GM23338 (cell line): ENCODE measurements around the gene URAD. TPM values are rescaled to one million over a fixed set of nuclear protein-coding genes. Genes with fewer than 3 reads are reported as not detected.

Experiments
- ATAC-seq: fragments of 200-7000 bp; cut with Tn5 transposase; 3 replicates; pipeline ENCODE4 v1.9.1; 2020
- DNase-seq: peaks from one replicate; pipeline ENCODE4 v3.0.0-alpha.2; 2015; ENCODE audit warnings: low spot score
- H2AFZ ChIP-seq: fragments of 200-600 bp; sonication (generic); 2 replicates; pipeline ENCODE4 v1.8.0; 2016; ENCODE audit warnings: antibody characterized with exemption, mild to moderate bottlenecking, moderate library complexity
- H3F3A ChIP-seq: fragments of 200-600 bp; sonication (generic); replicated peaks from 2 replicates; pipeline ENCODE4 v1.8.0; 2017; ENCODE audit warnings: antibody characterized with exemption, mixed run types, low read depth
- H3K27ac ChIP-seq: fragments of 200-600 bp; sonication (generic); 2 replicates; pipeline ENCODE4 v1.6.1; 2016; ENCODE audit warnings: low read depth
- H3K27me3 ChIP-seq: fragments of 200-600 bp; sonication (generic); 2 replicates; pipeline ENCODE4 v1.8.0; 2016; ENCODE audit warnings: mild to moderate bottlenecking, mixed run types, moderate library complexity; ENCODE audit not compliant: insufficient read depth
- H3K36me3 ChIP-seq: fragments of 200-600 bp; sonication (generic); 2 replicates; pipeline ENCODE4 v1.8.0; 2016; ENCODE audit warnings: mild to moderate bottlenecking; ENCODE audit not compliant: insufficient read depth
- H3K4me1 ChIP-seq: fragments of 200-600 bp; sonication (generic); 2 replicates; pipeline ENCODE4 v1.8.0; 2016; ENCODE audit warnings: mild to moderate bottlenecking, moderate library complexity; ENCODE audit not compliant: insufficient read depth
- H3K4me2 ChIP-seq: fragments of 200-600 bp; sonication (generic); 2 replicates; pipeline ENCODE4 v1.7.1; 2017; ENCODE audit warnings: mixed run types
- H3K4me3 ChIP-seq: fragments of 200-600 bp; sonication (generic); 2 replicates; pipeline ENCODE4 v1.6.1; 2016; ENCODE audit warnings: mixed run types
- H3K79me2 ChIP-seq: fragments of 200-600 bp; sonication (generic); replicated peaks from 2 replicates; pipeline ENCODE4 v1.8.0; 2017; ENCODE audit warnings: mild to moderate bottlenecking; ENCODE audit not compliant: insufficient read depth
- H3K9me2 ChIP-seq: fragments of 200-600 bp; sonication (generic); 2 replicates; pipeline ENCODE4 v1.8.0; 2017; ENCODE audit not compliant: insufficient read depth
- H4K20me1 ChIP-seq: fragments of 200-600 bp; sonication (generic); replicated peaks from 2 replicates; pipeline ENCODE4 v1.8.0; 2017; ENCODE audit warnings: mild to moderate bottlenecking; ENCODE audit not compliant: insufficient read depth
- H3K27ac Mint-ChIP-seq: 2 replicates; pipeline ENCODE4 v1.8.0; 2020; ENCODE audit warnings: inconsistent platforms, mild to moderate bottlenecking, moderate library complexity, mixed read lengths
- H3K27me3 Mint-ChIP-seq: 3 replicates; pipeline ENCODE4 v1.8.0; 2022; ENCODE audit warnings: low read depth, mild to moderate bottlenecking, moderate library complexity, mixed read lengths, inconsistent platforms; ENCODE audit not compliant: insufficient read depth, poor library complexity
- H3K36me3 Mint-ChIP-seq: 3 replicates; pipeline ENCODE4 v1.8.0; 2021; ENCODE audit warnings: low read depth, mild to moderate bottlenecking, inconsistent platforms, moderate library complexity, mixed read lengths
- H3K4me1 Mint-ChIP-seq: 3 replicates; pipeline ENCODE4 v1.8.0; 2020; ENCODE audit warnings: mild to moderate bottlenecking, inconsistent platforms, mixed read lengths
- H3K4me3 Mint-ChIP-seq: 3 replicates; pipeline ENCODE4 v1.8.0; 2021; ENCODE audit warnings: moderate library complexity, mild to moderate bottlenecking, inconsistent platforms, mixed read lengths
- H3K9me3 Mint-ChIP-seq: 3 replicates; pipeline ENCODE4 v1.8.0; 2020; ENCODE audit warnings: moderate library complexity, mild to moderate bottlenecking, inconsistent platforms, mixed read lengths
- EZH2phosphoT487 ChIP-seq: fragments of 200-600 bp; sonication (generic); IDR thresholded peaks from one replicate; pipeline ENCODE4 v1.8.1; 2018; ENCODE audit warnings: antibody characterized with exemption; ENCODE audit not compliant: unreplicated experiment
- JUNB ChIP-seq: IDR thresholded peaks from one replicate; pipeline ENCODE4 v1.6.1; 2016; ENCODE audit warnings: antibody characterized with exemption; ENCODE audit not compliant: unreplicated experiment
- POLR2AphosphoS5 ChIP-seq: IDR thresholded peaks from 2 replicates; pipeline ENCODE4 v1.6.1; 2016; ENCODE audit warnings: antibody characterized with exemption, low read depth
- STAT1 ChIP-seq: IDR thresholded peaks from one replicate; pipeline ENCODE4 v1.6.1; 2016; ENCODE audit warnings: antibody characterized with exemption; ENCODE audit not compliant: unreplicated experiment
- ZNF114 ChIP-seq: fragments of 250-450 bp; sonication (Bioruptor Pico); IDR thresholded peaks from 2 replicates; pipeline ENCODE4 v1.5.0; 2020; ENCODE audit warnings: mild to moderate bottlenecking, moderate library complexity
- polyA plus RNA-seq: library from polyadenylated mRNA; unstranded; fragments of >200 nt; fragmentation: Nextera tagmentation; extraction: Ambion mirVana; gene quantifications from 2 replicates; pipeline ENCODE4 v1.2.1, GENCODE V29; 2016
- total RNA-seq: library from RNA; depleted of rRNA; stranded (reverse); fragments of >200 nt; shearing (Covaris generic); gene quantifications from 2 replicates; pipeline ENCODE4 v1.2.3, GENCODE V29; 2014
- TF ChIP-seq, protein P1 (sequence below): IDR thresholded peaks from one replicate; pipeline ENCODE4 v1.6.1; 2018; ENCODE audit warnings: antibody characterized with exemption; ENCODE audit not compliant: unreplicated experiment
- TF ChIP-seq, protein P2 (sequence below), 2 experiments: fragments of 200-600 bp in 1 of 2; sonication (generic) in 1 of 2; conservative IDR thresholded peaks; 2 replicates each; pipeline versions ENCODE4 v1.5.1 to v1.6.1; 2016 to 2017; ENCODE audit warnings: antibody characterized with exemption in 2 of 2, low read depth in 2 of 2, mild to moderate bottlenecking in 2 of 2, moderate library complexity in 1 of 2

The URAD gene
- total and polyA plus RNA-seq, 2 experiments from 2014 or later = not detected

DNA sequence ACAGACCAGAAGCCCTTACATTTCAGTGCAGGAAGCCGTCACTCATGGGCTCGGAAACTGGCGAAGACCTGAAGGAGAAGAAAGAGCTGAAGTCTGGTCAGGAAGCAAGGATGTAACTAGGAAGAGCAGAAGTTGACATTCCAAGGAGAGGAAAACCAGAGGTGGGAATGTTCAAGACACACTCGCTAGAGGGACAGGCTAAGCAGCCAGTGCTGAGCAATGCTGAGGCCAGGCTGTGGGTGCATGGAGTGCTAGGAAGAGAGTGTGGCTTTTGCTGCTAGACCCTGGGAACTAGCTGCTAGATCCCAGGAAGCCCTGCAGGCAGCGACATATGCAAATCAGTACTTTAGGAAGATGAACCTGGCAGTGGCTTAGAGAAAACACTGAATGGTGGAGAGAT is 12.1 kb upstream of the URAD start (continued):
- TF ChIP-seq, protein P1, sequence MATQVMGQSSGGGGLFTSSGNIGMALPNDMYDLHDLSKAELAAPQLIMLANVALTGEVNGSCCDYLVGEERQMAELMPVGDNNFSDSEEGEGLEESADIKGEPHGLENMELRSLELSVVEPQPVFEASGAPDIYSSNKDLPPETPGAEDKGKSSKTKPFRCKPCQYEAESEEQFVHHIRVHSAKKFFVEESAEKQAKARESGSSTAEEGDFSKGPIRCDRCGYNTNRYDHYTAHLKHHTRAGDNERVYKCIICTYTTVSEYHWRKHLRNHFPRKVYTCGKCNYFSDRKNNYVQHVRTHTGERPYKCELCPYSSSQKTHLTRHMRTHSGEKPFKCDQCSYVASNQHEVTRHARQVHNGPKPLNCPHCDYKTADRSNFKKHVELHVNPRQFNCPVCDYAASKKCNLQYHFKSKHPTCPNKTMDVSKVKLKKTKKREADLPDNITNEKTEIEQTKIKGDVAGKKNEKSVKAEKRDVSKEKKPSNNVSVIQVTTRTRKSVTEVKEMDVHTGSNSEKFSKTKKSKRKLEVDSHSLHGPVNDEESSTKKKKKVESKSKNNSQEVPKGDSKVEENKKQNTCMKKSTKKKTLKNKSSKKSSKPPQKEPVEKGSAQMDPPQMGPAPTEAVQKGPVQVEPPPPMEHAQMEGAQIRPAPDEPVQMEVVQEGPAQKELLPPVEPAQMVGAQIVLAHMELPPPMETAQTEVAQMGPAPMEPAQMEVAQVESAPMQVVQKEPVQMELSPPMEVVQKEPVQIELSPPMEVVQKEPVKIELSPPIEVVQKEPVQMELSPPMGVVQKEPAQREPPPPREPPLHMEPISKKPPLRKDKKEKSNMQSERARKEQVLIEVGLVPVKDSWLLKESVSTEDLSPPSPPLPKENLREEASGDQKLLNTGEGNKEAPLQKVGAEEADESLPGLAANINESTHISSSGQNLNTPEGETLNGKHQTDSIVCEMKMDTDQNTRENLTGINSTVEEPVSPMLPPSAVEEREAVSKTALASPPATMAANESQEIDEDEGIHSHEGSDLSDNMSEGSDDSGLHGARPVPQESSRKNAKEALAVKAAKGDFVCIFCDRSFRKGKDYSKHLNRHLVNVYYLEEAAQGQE = no peak
- TF ChIP-seq JUNB (no peak), EZH2phosphoT487 (no peak), POLR2AphosphoS5 (no peak), STAT1 (no peak), ZNF114 (CRISPR knock-in tag) (no peak)
- TF ChIP-seq, protein P2, sequence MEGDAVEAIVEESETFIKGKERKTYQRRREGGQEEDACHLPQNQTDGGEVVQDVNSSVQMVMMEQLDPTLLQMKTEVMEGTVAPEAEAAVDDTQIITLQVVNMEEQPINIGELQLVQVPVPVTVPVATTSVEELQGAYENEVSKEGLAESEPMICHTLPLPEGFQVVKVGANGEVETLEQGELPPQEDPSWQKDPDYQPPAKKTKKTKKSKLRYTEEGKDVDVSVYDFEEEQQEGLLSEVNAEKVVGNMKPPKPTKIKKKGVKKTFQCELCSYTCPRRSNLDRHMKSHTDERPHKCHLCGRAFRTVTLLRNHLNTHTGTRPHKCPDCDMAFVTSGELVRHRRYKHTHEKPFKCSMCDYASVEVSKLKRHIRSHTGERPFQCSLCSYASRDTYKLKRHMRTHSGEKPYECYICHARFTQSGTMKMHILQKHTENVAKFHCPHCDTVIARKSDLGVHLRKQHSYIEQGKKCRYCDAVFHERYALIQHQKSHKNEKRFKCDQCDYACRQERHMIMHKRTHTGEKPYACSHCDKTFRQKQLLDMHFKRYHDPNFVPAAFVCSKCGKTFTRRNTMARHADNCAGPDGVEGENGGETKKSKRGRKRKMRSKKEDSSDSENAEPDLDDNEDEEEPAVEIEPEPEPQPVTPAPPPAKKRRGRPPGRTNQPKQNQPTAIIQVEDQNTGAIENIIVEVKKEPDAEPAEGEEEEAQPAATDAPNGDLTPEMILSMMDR (conservative IDR thresholded peaks at IDR 0.05; ENCODE audit: low read depth in 2 of 2) = no peak

DNA sequence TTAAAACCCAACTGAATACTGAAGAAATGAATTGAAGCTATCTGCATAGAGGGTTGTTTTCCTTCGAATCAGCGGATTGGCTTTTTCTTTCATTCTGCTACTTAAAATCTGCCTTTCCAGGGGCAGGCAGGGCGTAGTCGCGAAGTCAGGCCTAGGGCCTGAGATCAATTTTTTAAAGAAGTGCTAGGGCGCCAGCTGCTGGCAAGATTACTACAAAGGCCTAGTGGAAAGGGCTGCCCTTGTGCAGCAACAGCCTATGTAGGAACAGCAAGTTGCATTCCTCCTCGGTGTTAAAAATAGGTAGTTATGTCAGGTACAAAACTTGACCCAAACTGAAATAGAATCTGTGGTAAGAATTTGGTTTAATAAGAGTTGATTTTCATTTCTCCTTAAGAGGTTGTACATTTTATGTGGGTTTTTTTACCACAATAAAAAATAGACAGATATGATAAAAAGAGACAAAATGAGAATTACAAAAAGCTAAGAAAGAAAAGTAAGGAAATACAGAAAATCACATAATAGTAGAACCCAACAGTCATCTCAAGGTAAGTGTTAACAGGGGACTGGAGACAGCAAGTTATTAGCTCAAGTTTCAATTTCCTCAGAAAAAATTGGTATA is 9.5 kb upstream of the URAD start:
- H3K4me1 ChIP-seq = no peaks in the 10 kb centered on the region; the same call in 1 of the 2 replicates
- no peak for TF ChIP-seq POLR2AphosphoS5
- TF ChIP-seq, protein P2 (conservative IDR thresholded peaks at IDR 0.05; ENCODE audit: low read depth in 2 of 2) = peak; percentile 75 to 82
- no peaks in the 10 kb centered on the region for H4K20me1 ChIP-seq
- Mint-ChIP-seq H3K4me1 (peaks cover 9% of the 10 kb centered on the region), H3K36me3 (no peaks in the 10 kb centered on the region), H3K27me3 (peaks cover 3% of the 10 kb centered on the region), H3K27ac (no peak overlapping the region), H3K4me3 (no peak overlapping the region), H3K9me3 (no peaks in the 10 kb centered on the region)
- ATAC-seq (peak; percentile 90), DNase-seq (peak; percentile 87)
- no peaks in the 10 kb centered on the region for H3K36me3 ChIP-seq
- H3K4me3 ChIP-seq = no peak overlapping the region
- H3K79me2 ChIP-seq = no peaks in the 10 kb centered on the region
- H3K27ac ChIP-seq = 0 out of 2 replicates have a peak overlapping the region, but pooled peaks have one; percentile 7
- H2AFZ ChIP-seq = no peak overlapping the region
- no peak overlapping the region for H3K4me2 ChIP-seq
- H3K9me2 ChIP-seq = no peaks in the 10 kb centered on the region
- no peaks in the 10 kb centered on the region for H3K27me3 ChIP-seq
- no peaks in the 10 kb centered on the region; the same call in 1 of the 2 replicates for H3F3A ChIP-seq
